Hepatocyte (in vitro differentiated cells): Measurements from ENCODE around the gene GJB6. TPM values are rescaled to one million over a fixed set of nuclear protein-coding genes. Genes with fewer than 3 reads are reported as not detected.

Experiments used
- DNase-seq: peaks from one replicate; pipeline ENCODE4 v3.0.0-alpha.2; 2016; ENCODE audit warnings: low spot score
- H2AFZ ChIP-seq: fragments of 200-600 bp; sonication (generic); 2 replicates; pipeline ENCODE4 v1.6.0; 2016; ENCODE audit warnings: antibody characterized with exemption, mild to moderate bottlenecking
- H3K27ac ChIP-seq: fragments of 200-600 bp; sonication (generic); 2 replicates; pipeline ENCODE4 v1.5.1; 2016; ENCODE audit warnings: mild to moderate bottlenecking
- H3K27me3 ChIP-seq: fragments of 200-600 bp; sonication (generic); 2 replicates; pipeline ENCODE4 v1.6.1; 2016
- H3K36me3 ChIP-seq: fragments of 200-600 bp; sonication (generic); replicated peaks from 2 replicates; pipeline ENCODE4 v1.5.1; 2016; ENCODE audit warnings: low read depth; ENCODE audit not compliant: insufficient read depth
- H3K4me1 ChIP-seq: fragments of 200-600 bp; sonication (generic); 2 replicates; pipeline ENCODE4 v1.5.1; 2016; ENCODE audit warnings: mild to moderate bottlenecking, moderate library complexity; ENCODE audit not compliant: insufficient read depth
- H3K4me2 ChIP-seq: fragments of 200-600 bp; sonication (generic); 2 replicates; pipeline ENCODE4 v1.6.0; 2016
- H3K4me3 ChIP-seq: fragments of 200-600 bp; sonication (generic); 2 replicates; pipeline ENCODE4 v1.5.1; 2016; ENCODE audit warnings: mild to moderate bottlenecking
- H3K79me2 ChIP-seq: fragments of 200-600 bp; sonication (generic); 2 replicates; pipeline ENCODE4 v1.6.0; 2017; ENCODE audit warnings: mild to moderate bottlenecking
- H3K9me2 ChIP-seq: fragments of 200-600 bp; sonication (generic); replicated peaks from 2 replicates; pipeline ENCODE4 v1.6.0; 2017; ENCODE audit warnings: mild to moderate bottlenecking; ENCODE audit not compliant: insufficient read depth
- H3K9me3 ChIP-seq: fragments of 200-600 bp; sonication (generic); 2 replicates; pipeline ENCODE4 v1.5.1; 2016; ENCODE audit warnings: low read depth, mild to moderate bottlenecking
- H4K20me1 ChIP-seq: fragments of 200-600 bp; sonication (generic); 2 replicates; pipeline ENCODE4 v1.6.0; 2016; ENCODE audit warnings: mild to moderate bottlenecking; ENCODE audit not compliant: insufficient read depth, poor library complexity, severe bottlenecking
- EZH2 ChIP-seq: fragments of 200-600 bp; sonication (generic); IDR thresholded peaks from 2 replicates; pipeline ENCODE4 v1.6.1; 2016; ENCODE audit warnings: antibody characterized with exemption, mild to moderate bottlenecking, borderline replicate concordance
- EZH2phosphoT487 ChIP-seq: fragments of 200-600 bp; sonication (generic); IDR thresholded peaks from one replicate; pipeline ENCODE4 v1.6.1; 2018; ENCODE audit warnings: antibody characterized with exemption, mild to moderate bottlenecking, low read depth, moderate library complexity; ENCODE audit not compliant: unreplicated experiment, severe bottlenecking
- WGBS: methylation state at CpG from one replicate; pipeline ENCODE4 v1.1.6; 2016; ENCODE audit warnings: low lambda C conversion rate; ENCODE audit errors: missing lambda C conversion rate; 5-methylcytosine and 5-hydroxymethylcytosine counted together
- polyA plus RNA-seq: library from polyadenylated mRNA; unstranded; fragments of >200 nt; fragmentation: Nextera tagmentation; extraction: Ambion mirVana; gene quantifications from 2 replicates; pipeline ENCODE4 v1.2.1, GENCODE V29; 2016
- total RNA-seq: library from RNA; depleted of rRNA; stranded (reverse); fragments of >200 nt; gene quantifications from 2 replicates; pipeline ENCODE4 v1.2.3, GENCODE V29; 2014
- TF ChIP-seq, protein P1 (sequence below): fragments of 200-600 bp; sonication (generic); IDR thresholded peaks from 2 replicates; pipeline ENCODE4 v1.5.1; 2016; ENCODE audit warnings: antibody characterized with exemption, mild to moderate bottlenecking; ENCODE audit not compliant: poor library complexity

GJB6 gene
- total and polyA plus RNA-seq, 2 experiments from 2014 or later = 1.2 to 2.2 TPM

DNA sequence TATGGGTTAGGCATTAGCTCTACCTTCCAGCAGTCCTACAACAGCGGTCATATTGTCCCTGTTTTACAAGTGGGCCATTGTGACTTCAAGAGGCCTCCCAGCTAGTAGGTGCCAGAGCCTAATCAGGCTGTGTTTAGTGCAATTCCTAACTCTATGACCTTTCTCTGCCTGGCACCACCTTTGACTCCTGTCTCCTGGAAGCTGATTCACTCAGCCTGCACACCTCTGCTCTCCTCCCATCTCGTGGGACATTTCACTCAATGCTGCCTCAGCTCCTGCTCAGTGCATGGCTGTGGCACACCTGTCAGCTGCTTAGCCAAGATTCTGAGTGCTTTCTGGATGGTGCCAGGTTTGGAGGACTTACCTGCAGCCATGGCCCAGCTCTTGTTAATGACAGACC, 9.5 kb upstream of the GJB6 start:
- H4K20me1 ChIP-seq = no peaks in the 10 kb centered on the region
- H3K79me2 ChIP-seq = no peaks in the 10 kb centered on the region
- 77% methylated on average over 2 of the region's 2 CpGs for WGBS
- H2AFZ ChIP-seq = no peak overlapping the region
- TF ChIP-seq EZH2phosphoT487 (no peak), EZH2 (no peak)
- TF ChIP-seq, protein P1, sequence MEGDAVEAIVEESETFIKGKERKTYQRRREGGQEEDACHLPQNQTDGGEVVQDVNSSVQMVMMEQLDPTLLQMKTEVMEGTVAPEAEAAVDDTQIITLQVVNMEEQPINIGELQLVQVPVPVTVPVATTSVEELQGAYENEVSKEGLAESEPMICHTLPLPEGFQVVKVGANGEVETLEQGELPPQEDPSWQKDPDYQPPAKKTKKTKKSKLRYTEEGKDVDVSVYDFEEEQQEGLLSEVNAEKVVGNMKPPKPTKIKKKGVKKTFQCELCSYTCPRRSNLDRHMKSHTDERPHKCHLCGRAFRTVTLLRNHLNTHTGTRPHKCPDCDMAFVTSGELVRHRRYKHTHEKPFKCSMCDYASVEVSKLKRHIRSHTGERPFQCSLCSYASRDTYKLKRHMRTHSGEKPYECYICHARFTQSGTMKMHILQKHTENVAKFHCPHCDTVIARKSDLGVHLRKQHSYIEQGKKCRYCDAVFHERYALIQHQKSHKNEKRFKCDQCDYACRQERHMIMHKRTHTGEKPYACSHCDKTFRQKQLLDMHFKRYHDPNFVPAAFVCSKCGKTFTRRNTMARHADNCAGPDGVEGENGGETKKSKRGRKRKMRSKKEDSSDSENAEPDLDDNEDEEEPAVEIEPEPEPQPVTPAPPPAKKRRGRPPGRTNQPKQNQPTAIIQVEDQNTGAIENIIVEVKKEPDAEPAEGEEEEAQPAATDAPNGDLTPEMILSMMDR = no peak
- H3K27me3 ChIP-seq = no peaks in the 10 kb centered on the region
- no peaks in the 10 kb centered on the region for H3K36me3 ChIP-seq
- no peaks in the 10 kb centered on the region for H3K9me2 ChIP-seq
- H3K4me2 ChIP-seq = no peak overlapping the region
- no peaks in the 10 kb centered on the region for H3K9me3 ChIP-seq
- H3K4me1 ChIP-seq = no peaks in the 10 kb centered on the region
- H3K27ac ChIP-seq = no peak overlapping the region
- no peak for DNase-seq
- no peak overlapping the region for H3K4me3 ChIP-seq

DNA sequence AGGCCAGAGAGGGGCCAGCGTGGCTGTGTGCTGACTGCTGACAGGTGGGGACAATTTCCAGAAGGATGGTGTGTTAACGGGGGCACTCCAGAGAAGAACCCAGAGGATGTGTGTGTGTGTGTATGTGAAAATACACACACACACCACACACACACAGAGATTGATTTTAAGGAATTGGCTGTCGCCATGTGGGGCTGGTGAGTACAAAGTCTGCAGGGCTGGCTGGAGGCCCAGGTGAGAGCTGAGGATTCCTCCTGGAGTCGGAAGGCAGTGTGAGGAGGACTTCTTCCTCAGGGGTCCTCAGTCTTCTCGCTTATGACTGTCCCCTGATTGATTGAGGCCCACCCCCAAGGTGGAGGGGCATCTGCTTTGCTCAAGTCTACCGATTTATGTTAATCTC, 7.6 kb upstream of the GJB6 start:
- no peak for TF ChIP-seq EZH2phosphoT487
- TF ChIP-seq, protein P1 = no peak
- TF ChIP-seq EZH2 = no peak
- H4K20me1 ChIP-seq = no peaks in the 10 kb centered on the region
- no peak overlapping the region for H2AFZ ChIP-seq
- H3K9me2 ChIP-seq = no peaks in the 10 kb centered on the region
- no peak overlapping the region for H3K4me3 ChIP-seq
- H3K4me2 ChIP-seq = no peak overlapping the region
- no peak for DNase-seq
- peaks cover 3% of the 10 kb centered on the region for H3K27me3 ChIP-seq
- 83% methylated on average over 6 of the region's 6 CpGs for WGBS
- H3K27ac ChIP-seq = no peak overlapping the region
- no peaks in the 10 kb centered on the region for H3K9me3 ChIP-seq
- H3K36me3 ChIP-seq = no peaks in the 10 kb centered on the region
- no peaks in the 10 kb centered on the region for H3K4me1 ChIP-seq
- no peaks in the 10 kb centered on the region for H3K79me2 ChIP-seq

DNA sequence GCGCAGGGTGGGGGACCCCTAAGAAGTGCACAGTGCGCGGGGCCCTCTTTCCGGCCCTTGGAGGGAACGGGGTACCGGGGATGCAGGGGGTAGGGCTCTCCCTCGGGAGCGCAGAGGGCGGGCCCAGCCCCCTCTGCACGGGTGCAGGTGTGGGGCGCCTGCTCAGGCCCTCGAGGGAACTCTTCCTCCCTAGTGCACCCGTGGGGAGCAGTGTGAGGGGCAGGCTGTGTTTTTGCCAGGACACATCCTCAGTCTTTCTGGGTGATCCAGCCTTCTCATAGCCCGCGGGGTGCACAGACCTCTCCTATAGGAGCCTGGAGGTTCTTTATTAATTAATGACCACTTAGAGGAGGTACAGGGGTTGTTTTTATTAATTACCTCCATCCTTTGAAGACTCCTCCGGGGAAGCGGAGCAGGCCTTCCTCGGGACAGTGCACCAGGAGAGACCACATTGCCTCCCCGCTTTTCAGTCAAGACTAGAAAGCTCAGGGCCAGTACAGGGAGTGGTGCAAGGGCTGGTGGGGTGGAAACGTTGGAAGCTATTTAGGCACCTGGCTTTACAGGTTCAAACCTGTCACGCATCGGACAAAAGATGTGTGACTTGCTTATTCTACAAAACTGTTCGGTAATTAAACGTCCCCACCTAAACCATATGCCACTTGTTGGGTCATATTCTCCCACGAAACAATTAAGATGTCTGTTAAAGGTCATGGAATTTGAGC, 598 bp upstream of the GJB6 start:
- peak overlapping the region; percentile 97 for H3K4me2 ChIP-seq
- H4K20me1 ChIP-seq = no peaks in the 10 kb centered on the region
- peak overlapping the region; percentile 19 for H3K4me3 ChIP-seq
- H3K27ac ChIP-seq = no peak overlapping the region
- H3K36me3 ChIP-seq = no peaks in the 10 kb centered on the region
- no peak for DNase-seq
- peaks cover 10% of the 10 kb centered on the region for H3K4me1 ChIP-seq
- no peaks in the 10 kb centered on the region for H3K9me2 ChIP-seq
- H3K79me2 ChIP-seq = no peaks in the 10 kb centered on the region
- WGBS = 55% methylated on average over 18 of the region's 25 CpGs
- H2AFZ ChIP-seq = peak overlapping the region; percentile 49
- H3K9me3 ChIP-seq = no peaks in the 10 kb centered on the region
- peaks cover 46% of the 10 kb centered on the region for H3K27me3 ChIP-seq
- TF ChIP-seq, protein P1 = no peak
- TF ChIP-seq EZH2 = no peak
- no peak for TF ChIP-seq EZH2phosphoT487
